ENCODE data around the gene PRLHR.
A peak's percentile ranks its signal among the peaks of the same experiment; 100 is the strongest.

The PRLHR gene

GRCh38 chr10:118564652-118565051, 30.8 kb downstream of the PRLHR start:
- TF ChIP-seq, protein P1, sequence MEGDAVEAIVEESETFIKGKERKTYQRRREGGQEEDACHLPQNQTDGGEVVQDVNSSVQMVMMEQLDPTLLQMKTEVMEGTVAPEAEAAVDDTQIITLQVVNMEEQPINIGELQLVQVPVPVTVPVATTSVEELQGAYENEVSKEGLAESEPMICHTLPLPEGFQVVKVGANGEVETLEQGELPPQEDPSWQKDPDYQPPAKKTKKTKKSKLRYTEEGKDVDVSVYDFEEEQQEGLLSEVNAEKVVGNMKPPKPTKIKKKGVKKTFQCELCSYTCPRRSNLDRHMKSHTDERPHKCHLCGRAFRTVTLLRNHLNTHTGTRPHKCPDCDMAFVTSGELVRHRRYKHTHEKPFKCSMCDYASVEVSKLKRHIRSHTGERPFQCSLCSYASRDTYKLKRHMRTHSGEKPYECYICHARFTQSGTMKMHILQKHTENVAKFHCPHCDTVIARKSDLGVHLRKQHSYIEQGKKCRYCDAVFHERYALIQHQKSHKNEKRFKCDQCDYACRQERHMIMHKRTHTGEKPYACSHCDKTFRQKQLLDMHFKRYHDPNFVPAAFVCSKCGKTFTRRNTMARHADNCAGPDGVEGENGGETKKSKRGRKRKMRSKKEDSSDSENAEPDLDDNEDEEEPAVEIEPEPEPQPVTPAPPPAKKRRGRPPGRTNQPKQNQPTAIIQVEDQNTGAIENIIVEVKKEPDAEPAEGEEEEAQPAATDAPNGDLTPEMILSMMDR (IDR thresholded peaks at IDR 0.05; ENCODE audit: insufficient read depth, low read length), result no peak
- TF ChIP-seq SPI1 (IDR thresholded peaks at IDR 0.05; ENCODE audit: borderline replicate concordance, low read depth) (no peak), POLR2AphosphoS5 (IDR thresholded peaks at IDR 0.05; ENCODE audit: low read depth) (no peak), REST (IDR thresholded peaks at IDR 0.05; ENCODE audit: insufficient replicate concordance, low read depth) (no peak), GABPA (IDR thresholded peaks at IDR 0.05; ENCODE audit: low read depth) (no peak)
- no peak overlapping the region for H3K27ac ChIP-seq (replicated peaks)
- peak in 1 of 2 experiments; percentile 29 for DNase-seq (ENCODE audit: low read depth in 1 of 2, low spot score in 1 of 2)
- no peak overlapping the region for H3K4me3 ChIP-seq (replicated peaks; ENCODE audit: insufficient read depth, low read length)
- no peaks in the 10 kb centered on the region for H3K27me3 ChIP-seq (ENCODE audit: insufficient read depth, poor library complexity, severe bottlenecking)

- DNase-seq (ENCODE audit: low read depth in 1 of 2, low spot score in 1 of 2), result no peak
- H3K4me3 ChIP-seq (replicated peaks; ENCODE audit: insufficient read depth, low read length), result no peak overlapping the region
- H3K27ac ChIP-seq (replicated peaks), result no peak overlapping the region
- no peaks in the 10 kb centered on the region for H3K27me3 ChIP-seq (ENCODE audit: insufficient read depth, poor library complexity, severe bottlenecking)
- TF ChIP-seq POLR2AphosphoS5 (IDR thresholded peaks at IDR 0.05; ENCODE audit: low read depth), result no peak
- TF ChIP-seq REST (IDR thresholded peaks at IDR 0.05; ENCODE audit: insufficient replicate concordance, low read depth), result no peak
Measured at GRCh38 chr10:118564114-118564513, 31.3 kb downstream of the PRLHR start.

DNA sequence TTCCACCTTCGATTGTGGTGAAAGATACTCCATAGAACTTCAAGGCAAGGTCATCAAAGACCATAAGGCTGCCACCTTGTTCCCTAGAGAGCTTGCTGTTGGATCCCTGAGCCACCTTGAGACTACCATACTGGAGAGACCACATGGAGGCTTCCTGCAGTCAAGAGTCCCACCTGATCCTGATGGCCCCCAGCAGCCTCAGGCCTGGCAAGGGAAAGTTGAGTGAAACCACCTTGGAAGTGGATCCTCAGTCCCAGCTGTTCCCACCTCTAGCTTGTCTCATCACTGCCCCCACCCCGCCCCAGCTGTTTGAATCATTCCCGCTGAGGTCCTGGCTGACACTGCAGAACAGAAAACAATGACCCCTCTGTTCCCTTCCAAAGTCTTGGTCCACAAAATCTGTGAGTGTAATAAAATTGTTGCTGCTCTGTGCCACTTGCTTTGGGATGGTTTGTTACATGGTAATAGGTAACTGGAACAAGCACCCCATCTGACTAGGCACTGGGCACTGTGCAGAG, 32.0 kb downstream of the PRLHR start:
- Histone ChIP-seq H3K27ac (replicated peaks) (no peak overlapping the region), H3K27me3 (ENCODE audit: insufficient read depth, poor library complexity, severe bottlenecking) (no peaks in the 10 kb centered on the region), H3K4me3 (replicated peaks; ENCODE audit: insufficient read depth, low read length) (no peak overlapping the region)
- DNase-seq (ENCODE audit: low read depth in 1 of 2, low spot score in 1 of 2), result no peak
- TF ChIP-seq POLR2AphosphoS5 (IDR thresholded peaks at IDR 0.05; ENCODE audit: low read depth) (no peak), SPI1 (IDR thresholded peaks at IDR 0.05; ENCODE audit: borderline replicate concordance, low read depth) (no peak), REST (IDR thresholded peaks at IDR 0.05; ENCODE audit: insufficient replicate concordance, low read depth) (no peak), GABPA (IDR thresholded peaks at IDR 0.05; ENCODE audit: low read depth) (no peak)
- TF ChIP-seq, protein P1 (IDR thresholded peaks at IDR 0.05; ENCODE audit: insufficient read depth, low read length), result no peak
